ENCODE results near the gene PLCB1.

PLCB1 gene

GRCh38 chr20:8143474-8143873 lies 11.4 kb downstream of the PLCB1 start:
- TF ChIP-seq, protein P1, sequence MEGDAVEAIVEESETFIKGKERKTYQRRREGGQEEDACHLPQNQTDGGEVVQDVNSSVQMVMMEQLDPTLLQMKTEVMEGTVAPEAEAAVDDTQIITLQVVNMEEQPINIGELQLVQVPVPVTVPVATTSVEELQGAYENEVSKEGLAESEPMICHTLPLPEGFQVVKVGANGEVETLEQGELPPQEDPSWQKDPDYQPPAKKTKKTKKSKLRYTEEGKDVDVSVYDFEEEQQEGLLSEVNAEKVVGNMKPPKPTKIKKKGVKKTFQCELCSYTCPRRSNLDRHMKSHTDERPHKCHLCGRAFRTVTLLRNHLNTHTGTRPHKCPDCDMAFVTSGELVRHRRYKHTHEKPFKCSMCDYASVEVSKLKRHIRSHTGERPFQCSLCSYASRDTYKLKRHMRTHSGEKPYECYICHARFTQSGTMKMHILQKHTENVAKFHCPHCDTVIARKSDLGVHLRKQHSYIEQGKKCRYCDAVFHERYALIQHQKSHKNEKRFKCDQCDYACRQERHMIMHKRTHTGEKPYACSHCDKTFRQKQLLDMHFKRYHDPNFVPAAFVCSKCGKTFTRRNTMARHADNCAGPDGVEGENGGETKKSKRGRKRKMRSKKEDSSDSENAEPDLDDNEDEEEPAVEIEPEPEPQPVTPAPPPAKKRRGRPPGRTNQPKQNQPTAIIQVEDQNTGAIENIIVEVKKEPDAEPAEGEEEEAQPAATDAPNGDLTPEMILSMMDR (conservative IDR thresholded peaks at IDR 0.05) = no peak
- no peak for TF ChIP-seq ZFX (IDR thresholded peaks at IDR 0.05)

GRCh38 chr20:8144282-8145245 lies 12.5 kb downstream of the PLCB1 start:
- no peak overlapping the region for H3K27ac ChIP-seq
- TF ChIP-seq ZFX (IDR thresholded peaks at IDR 0.05) = no peak
- TF ChIP-seq, protein P1 (conservative IDR thresholded peaks at IDR 0.05) = no peak

More at GRCh38 chr20:8143474-8143873, 11.4 kb downstream of the PLCB1 start:
- no peak overlapping the region for H3K27ac ChIP-seq

DNA sequence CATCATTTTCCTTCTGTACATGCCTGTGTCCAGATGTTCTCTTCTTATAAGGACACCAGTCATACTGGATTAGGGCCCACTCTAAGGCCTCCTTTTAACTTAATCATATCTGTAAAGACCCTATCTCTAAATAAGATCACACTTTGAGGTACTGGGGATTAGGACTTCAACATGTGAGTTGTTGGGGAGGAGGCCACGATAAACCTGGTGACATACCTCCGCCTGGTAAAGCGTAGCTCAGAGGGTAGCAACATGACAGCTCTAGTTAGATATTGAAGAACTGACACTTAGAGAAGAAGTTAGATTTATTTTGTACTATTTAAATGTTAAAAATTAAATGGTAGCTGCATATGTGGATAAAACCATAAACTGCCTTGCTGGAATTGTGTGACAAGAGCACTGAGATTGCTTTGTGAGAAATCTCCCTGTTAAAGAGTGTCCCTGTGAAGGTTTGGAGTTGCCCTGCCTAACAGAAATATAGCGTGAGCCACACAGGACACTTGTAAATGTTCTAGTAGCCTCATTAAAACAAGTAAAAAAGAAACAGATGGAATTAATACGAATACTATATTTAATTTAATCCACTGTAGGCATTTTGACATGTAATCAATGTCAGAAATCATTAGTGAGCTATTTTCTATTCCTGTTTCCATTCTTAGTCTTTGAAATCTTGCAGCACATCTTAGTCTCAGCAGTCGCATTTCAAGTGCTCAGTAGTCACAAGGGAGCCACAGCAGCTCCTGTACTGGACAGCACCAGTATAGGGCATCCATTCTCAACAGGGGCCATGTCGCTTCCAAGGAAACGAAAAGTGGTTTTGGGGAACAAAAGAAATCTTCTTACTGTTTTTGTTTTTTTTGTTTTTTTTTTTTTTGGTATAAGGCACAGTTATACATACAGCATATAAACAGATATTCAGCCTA lies 13.4 kb downstream of the PLCB1 start:
- no peak overlapping the region for H3K27ac ChIP-seq
- TF ChIP-seq, protein P1 (conservative IDR thresholded peaks at IDR 0.05) = no peak
- TF ChIP-seq ZFX (IDR thresholded peaks at IDR 0.05) = no peak

GRCh38 chr20:8147476-8147875 lies 15.4 kb downstream of the PLCB1 start:
- TF ChIP-seq ZFX (IDR thresholded peaks at IDR 0.05) = no peak
- TF ChIP-seq, protein P1 (conservative IDR thresholded peaks at IDR 0.05) = no peak
- H3K27ac ChIP-seq = no peak overlapping the region

GRCh38 chr20:8148501-8148900 lies 16.4 kb downstream of the PLCB1 start:
- H3K27ac ChIP-seq = no peak overlapping the region
- no peak for TF ChIP-seq ZFX (IDR thresholded peaks at IDR 0.05)
- TF ChIP-seq, protein P1 (conservative IDR thresholded peaks at IDR 0.05) = no peak

GRCh38 chr20:8150591-8150990 lies 18.5 kb downstream of the PLCB1 start:
- no peak overlapping the region for H3K27ac ChIP-seq
- TF ChIP-seq, protein P1 (conservative IDR thresholded peaks at IDR 0.05) = no peak
- no peak for TF ChIP-seq ZFX (IDR thresholded peaks at IDR 0.05)
